IMR-90 (cell line): Measurements from ENCODE around the gene TMA16. TPM values are rescaled to one million over a fixed set of nuclear protein-coding genes. Genes with fewer than 3 reads are reported as not detected.

ENCODE experiments used
- ATAC-seq: fragments of 200-7000 bp; cut with Tn5 transposase; 2 replicates; pipeline ENCODE4 v1.9.1; 2020; ENCODE audit warnings: low read depth, mild to moderate bottlenecking, moderate library complexity
- BruUV-seq: library from RNA; stranded (reverse); fragments of 400-500 nt; replicated peaks from 2 replicates; lab custom pipeline; 2021; lab: Mats Ljungman, UMichigan
- CTCF ChIA-PET: fragments of 300-600 bp; formaldehyde crosslinking; extraction: SDS; loops from one replicate; lab custom pipeline; 2021; ENCODE audit warnings: antibody characterized with exemption; lab: Yijun Ruan, JAX
- POLR2A ChIA-PET: fragments of 300-600 bp; sonication (Branson Sonifier 250); formaldehyde crosslinking; loops from one replicate; lab custom pipeline; 2022; ENCODE audit warnings: antibody characterized with exemption; ENCODE audit not compliant: unreplicated experiment; lab: Charles Lee
- DNase-seq: peaks from one replicate; pipeline ENCODE4 v3.0.0; 2013
- H2AFZ ChIP-seq: replicated peaks from 2 replicates; pipeline ENCODE3; 2013; ENCODE audit warnings: low read length, mild to moderate bottlenecking; ENCODE audit not compliant: poor library complexity
- H2AK5ac ChIP-seq: 2 replicates; pipeline ENCODE4 v1.6.1; 2013; ENCODE audit warnings: low read depth, low read length, inconsistent platforms
- H2AK9ac ChIP-seq: replicated peaks from 2 replicates; pipeline ENCODE3; 2013; ENCODE audit warnings: mild to moderate bottlenecking, low read depth, low read length, moderate library complexity; ENCODE audit not compliant: poor library complexity
- H2BK120ac ChIP-seq: 2 replicates; pipeline ENCODE4 v1.6.1; 2013; ENCODE audit warnings: low read depth, low read length, inconsistent platforms
- H2BK15ac ChIP-seq: 3 replicates; pipeline ENCODE4 v1.6.1; 2013; ENCODE audit warnings: low read depth, low read length, inconsistent platforms
- H2BK20ac ChIP-seq: 2 replicates; pipeline ENCODE4 v1.6.1; 2013; ENCODE audit warnings: low read depth, mild to moderate bottlenecking, inconsistent platforms, low read length, moderate library complexity
- H2BK5ac ChIP-seq: 2 replicates; pipeline ENCODE4 v1.6.1; 2013; ENCODE audit warnings: mild to moderate bottlenecking, low read depth, low read length, inconsistent platforms; ENCODE audit not compliant: poor library complexity, severe bottlenecking
- H3K14ac ChIP-seq: replicated peaks from 2 replicates; pipeline ENCODE4 v1.6.1; 2013; ENCODE audit warnings: low read depth, low read length, inconsistent platforms
- H3K18ac ChIP-seq: 2 replicates; pipeline ENCODE4 v1.6.1; 2013; ENCODE audit warnings: low read depth, low read length, control low read depth
- H3K23ac ChIP-seq: 2 replicates; pipeline ENCODE4 v1.6.1; 2013; ENCODE audit warnings: low read depth, low read length, inconsistent platforms
- H3K27ac ChIP-seq: 2 replicates; pipeline ENCODE4 v1.5.1; 2013; ENCODE audit warnings: mild to moderate bottlenecking, control low read depth, low read length; ENCODE audit not compliant: insufficient read depth
- H3K27me3 ChIP-seq: 2 replicates; pipeline ENCODE4 v1.6.1; 2013; ENCODE audit warnings: low read length; ENCODE audit not compliant: control insufficient read depth, insufficient read depth
- H3K36me3 ChIP-seq: 2 replicates; pipeline ENCODE4 v1.6.1; 2013; ENCODE audit warnings: low read length, mixed read lengths; ENCODE audit not compliant: control insufficient read depth, insufficient read depth
- H3K4ac ChIP-seq: 2 replicates; pipeline ENCODE4 v1.6.1; 2013; ENCODE audit warnings: low read depth, low read length, inconsistent platforms
- H3K4me1 ChIP-seq: 2 replicates; pipeline ENCODE4 v1.6.1; 2013; ENCODE audit warnings: low read length, mixed read lengths; ENCODE audit not compliant: control insufficient read depth, insufficient read depth
- H3K4me2 ChIP-seq: 2 replicates; pipeline ENCODE4 v1.6.1; 2013; ENCODE audit warnings: low read depth, mild to moderate bottlenecking, control low read depth, low read length, moderate library complexity
- H3K4me3 ChIP-seq: 2 replicates; pipeline ENCODE4 v1.5.1; 2013; ENCODE audit warnings: low read depth, mild to moderate bottlenecking, control low read depth, low read length, moderate library complexity; ENCODE audit not compliant: insufficient read depth
- H3K56ac ChIP-seq: 2 replicates; pipeline ENCODE4 v1.6.1; 2013; ENCODE audit warnings: low read length, inconsistent platforms; ENCODE audit not compliant: insufficient read depth; ENCODE audit errors: extremely low read depth
- H3K79me1 ChIP-seq, 2 experiments: 2 replicates each; pipeline ENCODE4 v1.6.1; 2013; ENCODE audit warnings: low read length in 2 of 2, inconsistent platforms in 1 of 2, low read depth in 1 of 2
- H3K9ac ChIP-seq: 2 replicates; pipeline ENCODE4 v1.6.1; 2013; ENCODE audit warnings: low read depth, low read length, control low read depth
- H3K9me1 ChIP-seq: 2 replicates; pipeline ENCODE4 v1.6.1; 2013; ENCODE audit warnings: low read length, inconsistent platforms; ENCODE audit not compliant: insufficient read depth
- H3K9me3 ChIP-seq: 2 replicates; pipeline ENCODE4 v1.6.1; 2013; ENCODE audit warnings: low read length; ENCODE audit not compliant: control insufficient read depth, insufficient read depth
- H4K20me1 ChIP-seq: 2 replicates; pipeline ENCODE4 v1.6.1; 2013; ENCODE audit warnings: low read length, inconsistent platforms; ENCODE audit not compliant: insufficient read depth
- H4K5ac ChIP-seq: 2 replicates; pipeline ENCODE4 v1.6.1; 2013; ENCODE audit warnings: mild to moderate bottlenecking, low read depth, low read length, control low read depth
- H4K8ac ChIP-seq, 2 experiments: 2 replicates each; pipeline ENCODE4 v1.6.1; 2013; ENCODE audit warnings: low read depth in 2 of 2, low read length in 2 of 2, control low read depth in 1 of 2, inconsistent platforms in 1 of 2
- H4K91ac ChIP-seq: 2 replicates; pipeline ENCODE4 v1.6.1; 2013; ENCODE audit warnings: low read depth, low read length, inconsistent platforms; ENCODE audit not compliant: insufficient read depth
- CHD1 ChIP-seq: IDR thresholded peaks from 2 replicates; pipeline ENCODE4 v1.6.1; 2012; ENCODE audit warnings: low read depth, low read length, improper control_type of control experiment
- FOS ChIP-seq: fragments of 150-350 bp; IDR thresholded peaks from 2 replicates; pipeline ENCODE4 v1.6.1; 2016; ENCODE audit warnings: low read depth, low read length
- WGBS, 2 experiments: methylation state at CpG; one replicate each; pipeline versions ENCODE4 v1.1.5 to v1.1.7; 2013; ENCODE audit warnings: missing lambda C conversion rate in 2 of 2; ENCODE audit not compliant: insufficient read length in 1 of 2; ENCODE audit errors: extremely low coverage in 2 of 2; 5-methylcytosine and 5-hydroxymethylcytosine counted together
- dilution Hi-C: fragments of 300-500 bp; cut with HindIII; formaldehyde crosslinking; loops from one replicate; pipeline ENCODE4 v1.14.3; 2018; ENCODE audit warnings: low sequenced_read_pairs; ENCODE audit not compliant: unreplicated experiment
- in situ Hi-C: fragments of 300-500 bp; cut with MboI; formaldehyde crosslinking; loops from 3 replicates; pipeline ENCODE4 v1.14.3; 2019; ENCODE audit warnings: low sequenced_read_pairs, inconsistent platforms, mixed read lengths
- intact Hi-C: fragments of 100-400 bp; cut with micrococcal nuclease; formaldehyde crosslinking; loops from 2 replicates; pipeline ENCODE4 v1.10.0; 2022
- polyA plus RNA-seq, 3 experiments: library from polyadenylated mRNA; depleted of rRNA; stranded (reverse); fragments of >200 nt; gene quantifications; 2 replicates each; pipeline ENCODE4 v1.2.3, GENCODE V29; 2012; ENCODE audit warnings: low replicate concordance in 1 of 3
- total RNA-seq: library from RNA; depleted of rRNA; stranded (reverse); fragments of >200 nt; gene quantifications from 2 replicates; pipeline ENCODE4 v1.2.3, GENCODE V29; 2012

The TMA16 gene
- total and polyA plus RNA-seq, 2 of the 4 experiments (the other 2 are of a cell fraction) = 9.3 to 19.8 TPM

- Histone ChIP-seq H3K9me3 (no peaks in the 10 kb centered on the region), H3K79me1 (no peaks in the 10 kb centered on the region), H4K8ac (no peak overlapping the region), H3K4me3 (no peak overlapping the region), H2AK5ac (no peak overlapping the region), H2BK5ac (no peak overlapping the region), H3K27ac (no peak overlapping the region), H3K4me1 (no peaks in the 10 kb centered on the region), H3K27me3 (no peaks in the 10 kb centered on the region), H4K91ac (no peak overlapping the region), H3K56ac (no peak overlapping the region), H3K9me1 (no peaks in the 10 kb centered on the region), H2BK120ac (no peak overlapping the region), H4K5ac (no peak overlapping the region), H2AK9ac (no peak overlapping the region), H3K18ac (no peak overlapping the region), H3K4me2 (no peak overlapping the region), H4K20me1 (no peaks in the 10 kb centered on the region), H3K36me3 (no peaks in the 10 kb centered on the region), H3K23ac (no peak overlapping the region), H3K9ac (no peak overlapping the region), H3K14ac (no peak overlapping the region), H2AFZ (peak overlapping the region; percentile 44), H2BK15ac (no peak overlapping the region), H3K4ac (no peak overlapping the region), H2BK20ac (no peak overlapping the region)
- ChIA-PET POLR2A (no interaction called here), CTCF (interaction anchor here (0.6 kb wide), 1 partner anchor 124 kb away, joined by 8 read pairs; no protein-coding TSS in a partner anchor)
- no TSS peak for BruUV-seq
- no peak for TF ChIP-seq CHD1
- 0 out of 2 replicates have a peak, but pooled peaks have one; percentile 9 for TF ChIP-seq FOS
- WGBS, 2 experiments = 40% methylated on average over 2 of the region's 6 CpGs; no CpG with 5 or more reads in 1 of the 2 experiments
- ATAC-seq = peak; percentile 32; the same call in 1 of the 2 replicates
- dilution Hi-C loops (no loop called here), in situ Hi-C loops (no loop called here), intact Hi-C loops (no loop called here)
- DNase-seq = peak; percentile 35
These were observed 45.8 kb upstream of the TMA16 start for GRCh38 chr4:163448540-163449203.
